ENCODE measurements around the gene C5. TPM values are rescaled to one million over a fixed set of nuclear protein-coding genes. Genes with fewer than 3 reads are reported as not detected.

Gene C5
- polyA plus RNA-seq, 1 donor: 25.9 TPM

GRCh38 chr9:120947222-120947621 lies 102.9 kb downstream of the C5 start:
- H3K27ac ChIP-seq (ENCODE audit: low read length): no peak overlapping the region
- no peak overlapping the region for H3K4me3 ChIP-seq (ENCODE audit: low read length)
- H3K36me3 ChIP-seq (ENCODE audit: control insufficient read depth, insufficient read depth, low read length): peaks cover 2% of the 10 kb centered on the region
- H3K4me1 ChIP-seq (ENCODE audit: control insufficient read depth, insufficient read depth, low read length): no peaks in the 10 kb centered on the region
- 60% methylated on average over 2 of the region's 2 CpGs for WGBS (ENCODE audit: insufficient coverage, low lambda C conversion rate)
- H3K9me3 ChIP-seq (ENCODE audit: control insufficient read depth, low read depth, low read length): no peaks in the 10 kb centered on the region
- H3K27me3 ChIP-seq (ENCODE audit: control insufficient read depth, insufficient read depth, low read length): no peaks in the 10 kb centered on the region
- DNase-seq: no peak

GRCh38 chr9:120946259-120946658 lies 103.8 kb downstream of the C5 start:
- no peak overlapping the region for H3K4me3 ChIP-seq (ENCODE audit: low read length)
- H3K27ac ChIP-seq (ENCODE audit: low read length): no peak overlapping the region
- no peak for DNase-seq
- H3K4me1 ChIP-seq (ENCODE audit: control insufficient read depth, insufficient read depth, low read length): no peaks in the 10 kb centered on the region
- no CpG with 5 or more reads among the region's 3 CpGs for WGBS (ENCODE audit: insufficient coverage, low lambda C conversion rate)
- H3K36me3 ChIP-seq (ENCODE audit: control insufficient read depth, insufficient read depth, low read length): peaks cover 2% of the 10 kb centered on the region
- H3K27me3 ChIP-seq (ENCODE audit: control insufficient read depth, insufficient read depth, low read length): no peaks in the 10 kb centered on the region
- no peaks in the 10 kb centered on the region for H3K9me3 ChIP-seq (ENCODE audit: control insufficient read depth, low read depth, low read length)

GRCh38 chr9:120944948-120945347 lies 105.1 kb downstream of the C5 start:
- no peaks in the 10 kb centered on the region for H3K4me1 ChIP-seq (ENCODE audit: control insufficient read depth, insufficient read depth, low read length)
- H3K36me3 ChIP-seq (ENCODE audit: control insufficient read depth, insufficient read depth, low read length): no peaks in the 10 kb centered on the region
- H3K27me3 ChIP-seq (ENCODE audit: control insufficient read depth, insufficient read depth, low read length): no peaks in the 10 kb centered on the region
- no peaks in the 10 kb centered on the region for H3K9me3 ChIP-seq (ENCODE audit: control insufficient read depth, low read depth, low read length)
- no peak for DNase-seq
- H3K4me3 ChIP-seq (ENCODE audit: low read length): no peak overlapping the region
- no peak overlapping the region for H3K27ac ChIP-seq (ENCODE audit: low read length)
- no CpG with 5 or more reads among the region's 3 CpGs for WGBS (ENCODE audit: insufficient coverage, low lambda C conversion rate)

- Histone ChIP-seq H3K4me3 (ENCODE audit: low read length) (no peak overlapping the region), H3K4me1 (ENCODE audit: control insufficient read depth, insufficient read depth, low read length) (no peaks in the 10 kb centered on the region), H3K9me3 (ENCODE audit: control insufficient read depth, low read depth, low read length) (no peaks in the 10 kb centered on the region), H3K27ac (ENCODE audit: low read length) (no peak overlapping the region), H3K36me3 (ENCODE audit: control insufficient read depth, insufficient read depth, low read length) (no peaks in the 10 kb centered on the region), H3K27me3 (ENCODE audit: control insufficient read depth, insufficient read depth, low read length) (no peaks in the 10 kb centered on the region)
- 93% methylated on average over 2 of the region's 4 CpGs for WGBS (ENCODE audit: insufficient coverage, low lambda C conversion rate)
- DNase-seq: no peak
These were observed 105.6 kb downstream of the C5 start for GRCh38 chr9:120944434-120944843.

- no peaks in the 10 kb centered on the region for H3K27me3 ChIP-seq (ENCODE audit: control insufficient read depth, insufficient read depth, low read length)
- H3K9me3 ChIP-seq (ENCODE audit: control insufficient read depth, low read depth, low read length): no peaks in the 10 kb centered on the region
- H3K36me3 ChIP-seq (ENCODE audit: control insufficient read depth, insufficient read depth, low read length): no peaks in the 10 kb centered on the region
- no peaks in the 10 kb centered on the region for H3K4me1 ChIP-seq (ENCODE audit: control insufficient read depth, insufficient read depth, low read length)
- WGBS (ENCODE audit: insufficient coverage, low lambda C conversion rate): no CpG with 5 or more reads among the region's 8 CpGs
- no peak overlapping the region for H3K27ac ChIP-seq (ENCODE audit: low read length)
- no peak for DNase-seq
- no peak overlapping the region for H3K4me3 ChIP-seq (ENCODE audit: low read length)
These were observed 107.7 kb downstream of the C5 start for GRCh38 chr9:120942186-120943001.

- H3K9me3 ChIP-seq (ENCODE audit: control insufficient read depth, low read depth, low read length): no peaks in the 10 kb centered on the region
- H3K27me3 ChIP-seq (ENCODE audit: control insufficient read depth, insufficient read depth, low read length): no peaks in the 10 kb centered on the region
- WGBS (ENCODE audit: insufficient coverage, low lambda C conversion rate): 100% methylated on average over 1 of the region's 6 CpGs
- no peak overlapping the region for H3K27ac ChIP-seq (ENCODE audit: low read length)
- peaks cover 3% of the 10 kb centered on the region for H3K4me1 ChIP-seq (ENCODE audit: control insufficient read depth, insufficient read depth, low read length)
- H3K4me3 ChIP-seq (ENCODE audit: low read length): no peak overlapping the region
- no peak for DNase-seq
- H3K36me3 ChIP-seq (ENCODE audit: control insufficient read depth, insufficient read depth, low read length): no peaks in the 10 kb centered on the region
These were observed 108.9 kb downstream of the C5 start for GRCh38 chr9:120941046-120941770.

- Histone ChIP-seq H3K36me3 (ENCODE audit: control insufficient read depth, insufficient read depth, low read length) (no peaks in the 10 kb centered on the region), H3K9me3 (ENCODE audit: control insufficient read depth, low read depth, low read length) (no peaks in the 10 kb centered on the region), H3K27me3 (ENCODE audit: control insufficient read depth, insufficient read depth, low read length) (no peaks in the 10 kb centered on the region), H3K4me3 (ENCODE audit: low read length) (no peak overlapping the region), H3K27ac (ENCODE audit: low read length) (no peak overlapping the region), H3K4me1 (ENCODE audit: control insufficient read depth, insufficient read depth, low read length) (peaks cover 8% of the 10 kb centered on the region)
- 86% methylated on average over 2 of the region's 10 CpGs for WGBS (ENCODE audit: insufficient coverage, low lambda C conversion rate)
- no peak for DNase-seq
These were observed 109.5 kb downstream of the C5 start for GRCh38 chr9:120940573-120940972.

GRCh38 chr9:120938851-120939250 lies 111.2 kb downstream of the C5 start:
- no peak overlapping the region for H3K4me3 ChIP-seq (ENCODE audit: low read length)
- H3K36me3 ChIP-seq (ENCODE audit: control insufficient read depth, insufficient read depth, low read length): no peaks in the 10 kb centered on the region
- H3K27me3 ChIP-seq (ENCODE audit: control insufficient read depth, insufficient read depth, low read length): no peaks in the 10 kb centered on the region
- H3K4me1 ChIP-seq (ENCODE audit: control insufficient read depth, insufficient read depth, low read length): peaks cover 25% of the 10 kb centered on the region
- no CpG with 5 or more reads among the region's 3 CpGs for WGBS (ENCODE audit: insufficient coverage, low lambda C conversion rate)
- no peak overlapping the region for H3K27ac ChIP-seq (ENCODE audit: low read length)
- no peak for DNase-seq
- H3K9me3 ChIP-seq (ENCODE audit: control insufficient read depth, low read depth, low read length): no peaks in the 10 kb centered on the region

GRCh38 chr9:120937596-120937995 lies 112.5 kb downstream of the C5 start:
- no peak for DNase-seq
- Histone ChIP-seq H3K4me1 (ENCODE audit: control insufficient read depth, insufficient read depth, low read length) (peaks cover 25% of the 10 kb centered on the region), H3K27ac (ENCODE audit: low read length) (no peak overlapping the region), H3K36me3 (ENCODE audit: control insufficient read depth, insufficient read depth, low read length) (no peaks in the 10 kb centered on the region), H3K9me3 (ENCODE audit: control insufficient read depth, low read depth, low read length) (no peaks in the 10 kb centered on the region), H3K27me3 (ENCODE audit: control insufficient read depth, insufficient read depth, low read length) (no peaks in the 10 kb centered on the region), H3K4me3 (ENCODE audit: low read length) (no peak overlapping the region)
- WGBS (ENCODE audit: insufficient coverage, low lambda C conversion rate): no CpG with 5 or more reads among the region's 1 CpG

- H3K4me1 ChIP-seq (ENCODE audit: control insufficient read depth, insufficient read depth, low read length): peaks cover 25% of the 10 kb centered on the region
- H3K27ac ChIP-seq (ENCODE audit: low read length): no peak overlapping the region
- WGBS (ENCODE audit: insufficient coverage, low lambda C conversion rate): no CpG with 5 or more reads among the region's 1 CpG
- no peaks in the 10 kb centered on the region for H3K27me3 ChIP-seq (ENCODE audit: control insufficient read depth, insufficient read depth, low read length)
- DNase-seq: no peak
- H3K9me3 ChIP-seq (ENCODE audit: control insufficient read depth, low read depth, low read length): no peaks in the 10 kb centered on the region
- no peak overlapping the region for H3K4me3 ChIP-seq (ENCODE audit: low read length)
- no peaks in the 10 kb centered on the region for H3K36me3 ChIP-seq (ENCODE audit: control insufficient read depth, insufficient read depth, low read length)
These were observed 112.9 kb downstream of the C5 start for GRCh38 chr9:120937127-120937526.
